ENCODE results near the gene REN.

REN gene

DNA sequence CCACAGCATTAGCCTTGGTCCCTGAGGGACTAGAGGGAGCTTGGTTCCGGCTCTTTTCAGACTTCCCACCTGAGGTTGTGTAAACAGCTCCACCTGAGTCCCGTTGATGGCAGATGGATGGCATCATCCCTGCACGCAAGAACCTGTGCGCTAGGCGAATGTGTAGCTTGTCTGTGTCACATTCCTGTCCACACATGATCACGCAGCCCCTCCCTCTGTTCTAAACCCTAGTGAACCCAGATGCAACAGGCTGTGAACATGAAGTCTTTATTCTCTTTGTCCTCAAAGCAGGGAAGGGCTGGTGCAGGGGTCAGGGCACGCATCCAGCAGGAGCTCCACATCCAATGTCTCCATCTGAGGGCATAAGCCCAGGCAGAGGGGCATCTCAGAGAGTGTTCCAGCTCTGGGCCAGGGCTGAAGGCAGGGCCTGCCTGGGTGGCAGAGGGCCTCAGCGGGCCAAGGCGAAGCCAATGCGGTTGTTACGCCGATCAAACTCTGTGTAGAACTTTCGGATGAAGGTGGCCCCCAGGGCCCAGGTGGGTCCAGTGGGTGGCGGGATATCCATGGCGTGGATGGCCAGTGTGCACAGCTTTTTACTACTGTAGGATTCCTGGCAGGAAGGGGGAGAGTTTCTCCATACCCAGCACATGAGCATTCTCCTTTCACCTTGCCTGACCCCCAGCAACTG lies 11.4 kb downstream of the REN start:
- no peak for DNase-seq

GRCh38 chr1:204153667-204154066 lies 12.5 kb downstream of the REN start:
- DNase-seq: no peak

- peak in 2 of 56 donors; percentile 19 to 52 for DNase-seq
Observed at GRCh38 chr1:204152310-204153044, 13.7 kb downstream of the REN start.

DNA sequence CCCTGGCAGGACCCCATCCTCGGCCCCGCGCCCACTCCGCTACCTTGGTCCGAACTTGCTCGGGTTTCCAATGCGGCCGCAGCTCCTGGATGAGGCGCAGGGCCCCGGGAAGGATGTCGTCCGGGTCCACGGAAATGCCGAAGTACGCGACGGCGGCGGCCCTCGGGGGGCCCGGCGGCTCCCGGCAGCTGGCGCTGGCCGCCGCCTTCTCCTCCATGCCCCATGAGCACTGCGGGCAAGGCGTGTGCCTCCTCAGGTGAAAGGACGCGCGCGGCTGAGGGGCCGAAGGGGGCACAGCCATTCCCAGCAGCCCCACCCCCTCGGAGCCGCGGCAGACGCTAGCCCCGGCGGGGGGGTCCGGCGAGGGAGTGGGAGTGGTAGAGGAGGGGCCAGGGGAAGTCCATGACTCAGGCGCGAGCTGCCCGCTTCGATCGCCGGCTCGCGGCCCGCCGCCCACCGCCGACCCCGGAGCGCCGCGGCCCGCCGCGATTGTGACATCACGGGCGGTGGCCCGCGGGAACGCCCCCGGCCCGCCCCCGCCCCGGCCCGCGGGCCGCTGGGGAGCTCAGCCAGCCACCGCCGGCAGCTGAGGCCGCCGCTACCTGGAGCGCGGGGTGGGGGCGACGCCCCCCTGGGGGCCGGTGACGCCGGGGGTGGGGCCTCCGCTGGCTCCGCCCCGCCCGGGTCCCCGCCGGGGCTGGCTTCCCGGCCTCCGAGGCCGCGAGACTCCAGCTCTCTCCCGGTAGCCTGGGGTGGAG lies 14.4 kb downstream of the REN start, which contains the start of gene ETNK2:
ETNK2 (minus strand) TSS at position 493 of the 758 bp plus-strand sequence; CDS start at position 301, 192 bp downstream.
- peak in 20 of 56 donors; percentile 20 to 72 (median 48) for DNase-seq

DNA sequence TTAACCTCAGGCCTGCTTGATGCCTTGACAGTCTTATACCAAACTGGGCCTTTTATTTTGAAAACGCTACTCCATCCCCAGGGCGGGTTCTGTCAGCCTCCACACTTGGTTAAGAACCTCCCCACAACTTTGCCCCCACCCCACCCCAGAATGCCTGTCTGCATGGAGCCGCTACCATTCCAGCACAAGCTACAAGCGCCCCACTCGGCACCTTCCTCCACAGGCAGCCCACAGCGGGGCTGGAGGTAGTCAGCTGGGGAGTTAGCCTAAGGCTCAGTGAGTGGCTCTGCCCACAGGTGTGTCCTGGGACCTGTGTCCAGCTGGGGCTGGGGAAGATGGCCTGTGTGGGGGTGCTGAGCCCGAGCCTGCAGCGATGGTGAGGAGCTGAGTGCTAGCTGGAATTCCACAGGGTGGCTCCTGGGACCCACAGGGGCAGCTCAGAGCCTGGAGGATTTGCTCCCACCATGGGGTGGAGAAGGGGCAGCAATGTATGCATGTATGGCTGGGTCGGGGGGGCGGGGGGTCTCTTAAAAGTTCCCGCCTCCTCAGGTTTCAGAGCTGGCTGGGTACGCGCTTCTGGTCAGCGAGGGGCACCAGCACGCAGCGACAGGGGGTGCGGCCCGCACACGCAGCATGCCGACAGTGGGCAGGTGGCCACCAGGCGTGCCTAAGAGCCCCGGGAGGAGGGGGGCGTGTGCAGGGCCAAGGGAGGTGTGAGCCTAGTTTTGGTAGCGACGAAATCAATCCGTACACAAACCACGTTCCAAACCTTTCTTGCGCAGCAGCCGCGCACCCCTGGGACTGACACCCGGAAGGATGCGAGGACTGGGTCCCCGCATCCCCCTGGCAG lies 15.2 kb downstream of the REN start:
- DNase-seq: peak in 6 of 56 donors; percentile 20 to 37 (median 28)

- peak in 1 of 56 donors; percentile 25 for DNase-seq
Observed at GRCh38 chr1:204149635-204150565, 16.2 kb downstream of the REN start.

- DNase-seq: no peak
Observed at GRCh38 chr1:204149107-204149506, 17.0 kb downstream of the REN start.

- DNase-seq: peak in 1 of 56 donors; percentile 21
Observed at GRCh38 chr1:204147406-204148383, 18.4 kb downstream of the REN start.

DNA sequence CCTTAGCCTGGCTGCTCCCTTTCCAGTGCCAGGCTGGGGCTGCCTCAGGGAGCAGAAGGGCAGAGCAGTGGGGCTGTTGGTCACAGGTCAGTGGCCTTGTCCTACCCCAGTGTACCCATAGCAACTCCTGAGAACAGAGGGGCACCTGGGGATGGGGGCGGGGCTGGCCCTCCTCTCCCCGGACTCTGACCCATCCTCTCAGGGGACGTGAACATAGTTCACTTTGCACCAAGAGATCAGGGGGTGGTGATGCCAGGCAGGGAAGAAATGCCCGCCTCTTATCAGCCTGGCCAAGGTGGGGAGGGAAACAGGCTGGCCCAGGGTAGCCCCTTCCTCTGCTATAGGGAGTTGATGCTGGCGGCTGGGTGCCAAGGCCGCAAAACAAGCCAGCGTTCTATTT lies 19.2 kb downstream of the REN start:
- DNase-seq: no peak

DNA sequence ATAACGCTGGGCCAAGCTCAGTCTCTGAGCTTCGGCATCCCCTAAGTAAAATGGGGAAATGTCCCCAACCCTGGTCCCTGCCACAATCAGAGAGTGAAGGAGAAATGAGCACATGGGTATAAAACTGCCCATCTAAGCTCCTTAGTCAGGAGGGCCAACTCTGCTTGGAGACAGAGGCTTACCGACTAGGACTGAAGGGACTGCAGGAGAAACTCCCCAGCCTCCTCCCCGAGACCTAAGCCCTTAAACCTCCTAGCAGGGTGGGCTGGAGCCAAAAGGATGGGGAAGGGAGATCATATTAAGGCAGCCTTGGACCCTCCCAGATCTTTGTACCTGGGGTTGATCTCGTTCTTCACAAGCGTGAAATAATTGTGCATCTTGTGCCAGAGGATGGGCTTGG lies 19.8 kb downstream of the REN start:
- DNase-seq: no peak

DNA sequence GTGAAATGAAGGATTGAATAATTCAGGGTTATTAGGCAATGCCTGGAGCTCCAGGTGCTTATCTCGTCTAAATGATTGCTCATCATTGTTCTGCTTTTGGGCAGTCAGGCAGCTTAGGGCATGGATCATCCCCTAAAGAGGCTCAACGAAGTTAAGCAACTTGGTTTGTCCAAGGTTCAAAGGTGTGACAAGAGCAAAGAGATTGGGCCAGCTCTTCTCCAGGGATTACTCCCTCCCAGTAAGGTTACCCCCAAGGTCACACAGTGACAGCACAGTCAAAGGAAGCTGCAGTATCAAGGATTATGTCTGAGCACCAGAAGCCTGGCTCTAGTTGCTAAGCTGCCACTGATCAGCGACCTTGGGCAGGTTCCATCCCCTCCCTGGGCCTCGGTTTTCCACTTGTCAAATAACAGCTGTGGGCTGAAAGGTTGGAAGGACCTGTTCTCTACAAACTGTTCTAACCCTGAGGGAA lies 21.1 kb downstream of the REN start:
- no peak for DNase-seq

- no peak for DNase-seq
Observed at GRCh38 chr1:204143276-204144041, 22.7 kb downstream of the REN start.

- DNase-seq: no peak
Observed at GRCh38 chr1:204142032-204142974, 23.8 kb downstream of the REN start.

DNA sequence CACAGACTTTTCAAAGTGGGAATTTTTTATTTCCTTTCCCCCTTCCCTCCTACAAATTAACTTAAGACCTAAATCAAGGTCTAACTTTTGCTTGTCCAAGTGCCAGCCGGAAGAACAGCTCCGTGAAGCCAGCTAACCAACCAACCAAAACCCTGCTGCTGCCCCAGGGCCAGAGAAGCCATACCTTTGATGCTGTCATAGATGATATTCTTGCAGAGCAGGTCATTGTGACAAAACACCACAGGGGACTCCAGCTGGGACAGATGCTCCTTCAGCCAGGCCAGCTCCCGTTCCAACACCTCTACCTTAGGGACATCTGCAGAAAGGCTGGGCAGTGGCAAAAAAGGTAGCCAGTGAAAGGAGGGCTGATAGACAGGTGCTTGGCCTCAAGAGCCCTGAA lies 25.0 kb downstream of the REN start:
- no peak for DNase-seq

DNA sequence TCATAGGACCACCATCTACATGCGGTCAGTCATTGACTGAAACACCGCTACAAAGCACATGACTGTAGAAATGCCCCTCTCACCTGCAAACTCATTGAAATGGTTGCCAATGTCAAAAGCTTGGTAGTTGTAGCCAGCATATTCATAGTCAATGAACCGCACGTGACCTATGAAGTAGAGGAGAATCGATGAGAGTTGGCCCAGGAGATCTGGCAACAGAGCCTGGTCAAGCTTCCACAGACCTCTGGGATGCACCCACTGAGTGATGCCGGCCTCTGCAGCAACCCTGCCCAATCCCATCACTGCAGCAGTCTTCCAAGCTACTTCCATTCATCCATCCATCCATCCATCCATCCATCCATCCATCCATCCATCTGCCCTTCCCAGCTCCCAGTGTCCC lies 26.2 kb downstream of the REN start:
- DNase-seq: no peak

DNA sequence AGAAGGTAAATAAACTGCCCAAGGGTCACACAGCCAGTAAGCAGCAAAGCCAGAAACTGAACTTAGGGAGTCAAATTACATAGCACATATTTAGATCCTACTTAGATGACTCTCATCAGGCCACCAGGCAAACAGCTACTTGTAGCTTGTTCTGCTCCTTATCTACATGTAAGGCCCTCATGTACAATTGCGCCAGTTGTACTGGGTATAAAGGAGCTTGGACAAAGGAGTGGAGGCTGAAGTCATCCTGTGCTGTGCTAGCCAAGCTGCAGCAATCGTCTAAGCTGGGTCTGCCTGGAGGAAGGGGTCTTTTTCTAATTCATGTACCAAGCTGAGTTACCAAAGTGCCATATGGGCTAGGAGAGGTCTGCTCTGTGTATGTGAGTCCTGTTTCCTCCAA lies 27.0 kb downstream of the REN start:
- DNase-seq: no peak

- DNase-seq: no peak
Observed at GRCh38 chr1:204136814-204137213, 29.3 kb downstream of the REN start.

Measured in amygdala (tissue), 56 donors.